ENCODE results near the gene DENND2A. TPM values are rescaled to one million over a fixed set of nuclear protein-coding genes. Genes with fewer than 3 reads are reported as not detected.

DENND2A gene, protein sequence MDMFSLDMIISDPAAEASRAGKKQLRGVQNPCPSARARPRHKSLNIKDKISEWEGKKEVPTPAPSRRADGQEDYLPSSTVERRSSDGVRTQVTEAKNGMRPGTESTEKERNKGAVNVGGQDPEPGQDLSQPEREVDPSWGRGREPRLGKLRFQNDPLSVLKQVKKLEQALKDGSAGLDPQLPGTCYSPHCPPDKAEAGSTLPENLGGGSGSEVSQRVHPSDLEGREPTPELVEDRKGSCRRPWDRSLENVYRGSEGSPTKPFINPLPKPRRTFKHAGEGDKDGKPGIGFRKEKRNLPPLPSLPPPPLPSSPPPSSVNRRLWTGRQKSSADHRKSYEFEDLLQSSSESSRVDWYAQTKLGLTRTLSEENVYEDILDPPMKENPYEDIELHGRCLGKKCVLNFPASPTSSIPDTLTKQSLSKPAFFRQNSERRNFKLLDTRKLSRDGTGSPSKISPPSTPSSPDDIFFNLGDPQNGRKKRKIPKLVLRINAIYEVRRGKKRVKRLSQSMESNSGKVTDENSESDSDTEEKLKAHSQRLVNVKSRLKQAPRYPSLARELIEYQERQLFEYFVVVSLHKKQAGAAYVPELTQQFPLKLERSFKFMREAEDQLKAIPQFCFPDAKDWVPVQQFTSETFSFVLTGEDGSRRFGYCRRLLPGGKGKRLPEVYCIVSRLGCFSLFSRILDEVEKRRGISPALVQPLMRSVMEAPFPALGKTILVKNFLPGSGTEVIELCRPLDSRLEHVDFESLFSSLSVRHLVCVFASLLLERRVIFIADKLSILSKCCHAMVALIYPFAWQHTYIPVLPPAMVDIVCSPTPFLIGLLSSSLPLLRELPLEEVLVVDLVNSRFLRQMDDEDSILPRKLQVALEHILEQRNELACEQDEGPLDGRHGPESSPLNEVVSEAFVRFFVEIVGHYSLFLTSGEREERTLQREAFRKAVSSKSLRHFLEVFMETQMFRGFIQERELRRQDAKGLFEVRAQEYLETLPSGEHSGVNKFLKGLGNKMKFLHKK
- total RNA-seq (ENCODE audit: low replicate concordance): 6.2 and 25.4 TPM in 2 replicates
- long read RNA-seq, partial matches to known transcripts: 0 of 1 reads
- long read RNA-seq, other reads (novel, unspliced or antisense): 1 of 1 reads

- peaks cover 12% of the 10 kb centered on the region for H3K27me3 Mint-ChIP-seq
- H3K27ac Mint-ChIP-seq: peak within 1 kb of the TSS; percentile 67
- no peaks in the 10 kb centered on the region for H3K36me3 Mint-ChIP-seq
- peaks cover 39% of the 10 kb centered on the region for H3K4me1 Mint-ChIP-seq (ENCODE audit: unreplicated experiment)
- DNase-seq (ENCODE audit: extremely low spot score, unreplicated experiment): peak; percentile 85
- TF ChIP-seq, protein P1, sequence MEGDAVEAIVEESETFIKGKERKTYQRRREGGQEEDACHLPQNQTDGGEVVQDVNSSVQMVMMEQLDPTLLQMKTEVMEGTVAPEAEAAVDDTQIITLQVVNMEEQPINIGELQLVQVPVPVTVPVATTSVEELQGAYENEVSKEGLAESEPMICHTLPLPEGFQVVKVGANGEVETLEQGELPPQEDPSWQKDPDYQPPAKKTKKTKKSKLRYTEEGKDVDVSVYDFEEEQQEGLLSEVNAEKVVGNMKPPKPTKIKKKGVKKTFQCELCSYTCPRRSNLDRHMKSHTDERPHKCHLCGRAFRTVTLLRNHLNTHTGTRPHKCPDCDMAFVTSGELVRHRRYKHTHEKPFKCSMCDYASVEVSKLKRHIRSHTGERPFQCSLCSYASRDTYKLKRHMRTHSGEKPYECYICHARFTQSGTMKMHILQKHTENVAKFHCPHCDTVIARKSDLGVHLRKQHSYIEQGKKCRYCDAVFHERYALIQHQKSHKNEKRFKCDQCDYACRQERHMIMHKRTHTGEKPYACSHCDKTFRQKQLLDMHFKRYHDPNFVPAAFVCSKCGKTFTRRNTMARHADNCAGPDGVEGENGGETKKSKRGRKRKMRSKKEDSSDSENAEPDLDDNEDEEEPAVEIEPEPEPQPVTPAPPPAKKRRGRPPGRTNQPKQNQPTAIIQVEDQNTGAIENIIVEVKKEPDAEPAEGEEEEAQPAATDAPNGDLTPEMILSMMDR (conservative IDR thresholded peaks at IDR 0.05): no peak
- H3K9me3 Mint-ChIP-seq: no peaks in the 10 kb centered on the region
- H3K4me3 Mint-ChIP-seq: peak within 1 kb of the TSS; percentile 98
Observed at GRCh38 chr7:140640727-140641523, at the start of gene DENND2A. TSS of gene DENND2A (minus strand) at chr7:140640813. CDS start at chr7:140602397, 38,416 bp downstream.

GRCh38 chr7:140689199-140690152 lies 48.9 kb upstream of the DENND2A start:
- no peak for DNase-seq (ENCODE audit: extremely low spot score, unreplicated experiment)
- Mint-ChIP-seq H3K9me3 (no peaks in the 10 kb centered on the region), H3K36me3 (peaks cover 5% of the 10 kb centered on the region), H3K4me3 (no peak overlapping the region), H3K27me3 (no peaks in the 10 kb centered on the region), H3K4me1 (ENCODE audit: unreplicated experiment) (no peaks in the 10 kb centered on the region), H3K27ac (no peak overlapping the region)
- TF ChIP-seq, protein P1 (conservative IDR thresholded peaks at IDR 0.05): no peak

DNA sequence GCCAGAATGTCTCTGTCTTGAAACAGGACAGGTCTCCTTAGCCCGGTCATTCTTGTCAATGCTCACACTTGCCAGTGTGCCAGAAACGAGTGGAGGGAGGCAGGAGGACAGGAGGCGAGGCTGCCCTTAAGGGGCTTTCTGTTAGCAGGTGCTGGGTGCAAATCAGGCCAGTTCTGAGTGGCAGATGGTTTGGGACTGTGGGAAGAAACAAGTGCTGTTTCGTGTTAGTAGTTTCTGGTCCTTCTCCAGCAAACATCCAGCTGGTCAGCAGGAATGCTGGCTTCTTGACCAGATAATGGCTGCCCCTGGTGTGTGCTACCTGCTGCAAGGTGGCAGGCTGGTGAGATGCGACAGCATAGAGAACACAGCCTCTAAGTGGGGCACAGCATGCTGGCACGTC lies 47.7 kb upstream of the DENND2A start:
- H3K36me3 Mint-ChIP-seq: peaks cover 11% of the 10 kb centered on the region
- no peak for DNase-seq (ENCODE audit: extremely low spot score, unreplicated experiment)
- no peaks in the 10 kb centered on the region for H3K27me3 Mint-ChIP-seq
- no peak overlapping the region for H3K4me3 Mint-ChIP-seq
- H3K9me3 Mint-ChIP-seq: no peaks in the 10 kb centered on the region
- no peak overlapping the region for H3K27ac Mint-ChIP-seq
- TF ChIP-seq, protein P1 (conservative IDR thresholded peaks at IDR 0.05): no peak
- H3K4me1 Mint-ChIP-seq (ENCODE audit: unreplicated experiment): no peaks in the 10 kb centered on the region

DNA sequence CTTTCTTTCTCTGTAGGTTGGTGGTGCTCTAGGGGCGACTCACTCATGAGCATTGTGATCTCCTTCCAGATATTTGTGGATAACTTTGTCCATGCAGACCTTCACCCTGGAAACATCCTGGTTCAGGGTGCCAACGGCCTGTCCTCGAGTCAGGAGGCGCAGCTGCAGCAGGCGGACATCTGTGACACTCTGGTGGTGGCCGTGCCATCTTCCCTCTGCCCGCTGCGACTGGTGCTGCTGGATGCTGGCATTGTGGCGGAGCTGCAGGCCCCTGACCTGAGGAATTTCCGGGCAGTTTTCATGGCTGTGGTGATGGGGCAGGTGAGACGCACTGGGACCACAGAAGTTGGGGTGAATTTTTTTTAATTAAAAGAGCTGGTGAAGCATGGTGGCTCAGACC lies 46.3 kb upstream of the DENND2A start:
- no peak for DNase-seq (ENCODE audit: extremely low spot score, unreplicated experiment)
- Mint-ChIP-seq H3K9me3 (no peaks in the 10 kb centered on the region), H3K27ac (no peak overlapping the region), H3K27me3 (no peaks in the 10 kb centered on the region), H3K4me3 (no peak overlapping the region), H3K4me1 (ENCODE audit: unreplicated experiment) (no peaks in the 10 kb centered on the region), H3K36me3 (peaks cover 11% of the 10 kb centered on the region)
- TF ChIP-seq, protein P1 (conservative IDR thresholded peaks at IDR 0.05): no peak
